ENCODE results near the gene TSPAN18.
A peak's percentile ranks its signal among the peaks of the same experiment; 100 is the strongest.

Gene TSPAN18

DNA sequence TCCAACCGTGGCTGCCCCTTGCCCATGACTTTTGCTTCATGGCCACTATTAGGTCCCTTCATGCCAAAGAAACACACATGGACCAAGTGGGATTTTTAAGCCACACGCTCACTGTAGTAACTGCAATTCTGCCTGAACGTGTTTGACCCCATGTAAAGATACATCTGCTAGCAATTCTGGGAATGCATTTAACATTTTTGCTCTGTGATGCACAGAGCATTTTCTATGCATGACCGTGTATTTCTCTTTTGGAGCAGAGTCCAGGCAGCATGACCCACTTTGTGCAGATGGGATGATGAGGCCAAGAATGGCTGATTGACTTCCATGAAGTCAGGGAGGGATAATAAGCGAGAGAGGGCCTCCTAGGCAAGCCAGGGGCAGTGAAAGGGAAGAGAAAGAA is 115.5 kb downstream of the TSPAN18 start:
- DNase-seq (ENCODE audit: low read depth in 3 of 3, low spot score in 1 of 3), result no peak

DNA sequence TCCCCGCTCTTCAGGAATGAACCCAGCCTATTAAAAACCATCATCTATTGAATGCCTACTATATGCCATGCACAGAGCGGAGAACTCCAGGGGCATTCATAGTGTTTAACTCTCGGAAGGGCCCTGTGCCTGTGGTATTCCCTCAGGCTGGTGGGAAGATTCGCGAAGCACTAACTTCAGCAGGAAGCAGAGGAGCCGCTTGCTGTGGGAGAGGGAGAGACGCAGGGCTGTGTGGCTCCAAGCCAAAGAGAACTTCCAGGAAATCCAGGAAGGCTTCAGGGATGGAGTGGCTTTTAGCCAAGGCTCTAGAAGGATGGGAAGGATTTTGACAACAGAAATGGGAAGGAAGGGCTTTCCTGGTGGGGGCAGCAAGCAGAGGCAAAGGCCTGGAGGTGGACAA is 120.1 kb downstream of the TSPAN18 start:
- no peak for DNase-seq (ENCODE audit: low read depth in 3 of 3, low spot score in 1 of 3)

DNA sequence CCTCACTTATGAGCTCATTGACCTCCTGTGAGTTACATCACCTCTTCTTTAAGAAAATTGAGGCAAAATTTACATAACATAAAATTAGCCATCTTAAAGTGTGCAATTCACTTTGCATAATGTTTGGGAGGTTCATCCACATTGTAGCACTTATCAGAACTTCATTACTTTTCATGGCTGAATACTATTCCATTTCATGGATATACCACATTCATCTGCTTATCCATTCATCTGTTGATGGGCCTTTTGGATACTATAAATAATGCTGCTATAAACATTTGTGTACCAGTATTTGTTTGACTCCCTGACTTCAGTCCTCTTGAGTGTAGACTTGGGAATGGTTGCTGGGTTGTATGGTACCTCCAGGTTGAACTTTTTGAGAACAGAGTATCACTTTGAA is 120.6 kb downstream of the TSPAN18 start:
- no peak for DNase-seq (ENCODE audit: low read depth in 3 of 3, low spot score in 1 of 3)

DNA sequence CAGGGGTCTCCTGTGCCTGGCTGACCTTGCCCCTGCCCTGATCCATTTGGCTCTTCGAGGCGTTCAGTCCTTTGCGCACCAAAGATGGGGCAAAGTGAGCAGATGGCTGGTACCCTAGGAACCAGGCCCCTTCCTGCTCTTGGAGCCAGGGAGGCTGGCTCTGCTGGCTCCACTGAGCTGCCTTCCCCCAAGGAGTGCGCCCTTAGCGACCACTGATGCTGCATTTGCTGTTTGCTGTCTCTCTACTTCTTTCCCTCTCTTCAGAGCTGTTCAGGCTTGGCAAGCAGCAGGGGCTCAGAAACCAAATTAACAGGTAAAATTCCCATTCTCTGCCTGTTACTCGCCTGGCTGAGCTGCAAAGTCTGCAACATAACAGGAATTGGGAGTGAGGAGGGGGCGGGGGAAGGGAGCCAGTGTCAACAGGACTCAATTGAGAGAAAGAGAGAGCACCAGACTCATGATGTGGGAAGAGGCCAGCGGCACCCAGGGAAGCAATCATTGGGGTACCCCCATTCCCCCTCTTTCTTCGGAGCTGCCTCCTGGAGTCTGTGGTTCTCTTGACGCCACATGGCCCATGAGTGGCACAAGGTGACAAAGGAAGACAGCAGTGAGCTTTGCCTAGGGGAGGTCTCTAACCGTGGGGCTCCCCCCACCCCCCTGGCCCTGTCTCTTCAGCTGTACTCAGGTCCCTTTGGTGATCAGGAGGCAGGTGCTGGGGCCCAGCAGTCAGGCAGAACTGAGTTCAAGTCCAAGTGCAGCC is 121.6 kb downstream of the TSPAN18 start:
- no peak for DNase-seq (ENCODE audit: low read depth in 3 of 3, low spot score in 1 of 3)

DNA sequence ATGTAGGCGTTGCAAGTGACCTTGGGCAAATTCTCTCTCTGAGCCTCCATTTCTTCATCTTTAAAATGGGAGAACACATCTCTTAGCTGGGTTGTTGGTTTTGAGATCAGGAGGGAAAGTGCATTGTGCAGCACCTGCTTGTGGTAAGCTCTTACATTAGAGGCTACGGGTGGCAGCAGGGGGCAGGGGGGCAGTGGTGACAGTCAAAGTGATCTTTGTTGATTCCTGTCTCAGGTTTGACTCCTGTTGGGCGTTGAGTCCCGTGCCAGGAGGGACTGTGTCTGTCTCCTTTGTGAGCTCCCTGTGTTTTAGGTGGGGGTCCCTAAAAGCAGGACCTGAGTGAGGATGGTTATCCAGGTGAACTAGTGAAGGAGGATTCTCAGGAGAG is 122.2 kb downstream of the TSPAN18 start:
- DNase-seq (ENCODE audit: low read depth in 3 of 3, low spot score in 1 of 3), result no peak

DNA sequence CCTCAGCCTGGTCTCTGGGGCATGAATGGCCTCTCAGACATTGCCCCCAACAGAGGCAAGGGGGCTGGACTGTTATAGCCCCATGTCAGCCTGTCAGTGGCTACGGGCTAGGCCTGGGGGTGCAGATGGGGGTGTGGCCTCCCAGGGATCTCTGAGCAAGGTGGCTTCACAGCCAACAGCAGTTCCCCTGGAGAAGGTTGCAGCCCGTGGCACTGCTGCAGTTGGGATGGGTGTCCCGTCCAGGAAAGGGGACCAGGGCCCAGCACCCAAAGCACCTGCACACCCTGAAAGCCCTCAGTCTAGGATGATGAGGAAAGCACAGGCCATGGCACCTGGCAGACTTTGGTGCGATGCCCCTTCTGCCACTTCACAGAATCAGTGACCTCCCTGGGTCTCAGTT is 122.7 kb downstream of the TSPAN18 start:
- DNase-seq (ENCODE audit: low read depth in 3 of 3, low spot score in 1 of 3), result no peak

DNA sequence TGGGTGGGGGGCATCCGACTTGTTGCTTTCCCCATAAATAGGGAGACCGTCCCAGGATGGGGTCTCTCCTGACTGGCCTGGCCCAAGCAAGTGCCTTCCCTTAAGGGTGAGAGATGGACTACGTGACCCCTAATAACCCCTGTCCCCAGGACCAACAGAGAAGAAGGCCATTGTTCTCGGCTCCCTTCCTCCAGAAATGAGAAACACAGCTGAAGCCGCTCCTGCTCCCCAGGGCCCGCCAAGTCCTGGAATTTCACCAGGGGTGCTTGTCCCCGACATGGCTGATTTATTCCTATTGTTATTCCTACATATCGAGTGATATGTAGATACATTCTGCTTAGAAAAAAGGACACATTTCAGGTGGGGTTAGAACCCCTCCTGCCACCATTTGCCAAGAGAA is 123.2 kb downstream of the TSPAN18 start:
- DNase-seq (ENCODE audit: low read depth in 3 of 3, low spot score in 1 of 3), result no peak

DNA sequence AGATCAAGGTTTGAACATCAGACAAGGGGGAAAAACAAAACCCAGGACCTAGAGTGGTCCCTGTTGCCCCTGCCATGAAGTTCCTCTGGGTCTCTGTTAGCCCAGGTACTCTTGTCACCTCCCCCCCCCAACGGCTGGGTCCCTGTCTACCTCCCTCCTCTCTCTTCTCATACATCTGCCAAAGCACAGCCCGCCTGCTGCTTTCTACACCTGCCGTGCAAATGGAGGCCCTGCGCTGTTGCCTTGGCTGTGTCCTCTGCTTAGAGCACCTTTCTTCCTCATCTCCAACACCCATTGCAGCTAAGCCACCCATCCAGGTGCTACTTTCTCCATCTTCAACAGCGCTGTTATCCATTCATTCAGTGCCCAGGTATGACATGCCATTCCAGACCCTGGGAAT is 124.7 kb downstream of the TSPAN18 start:
- DNase-seq (ENCODE audit: low read depth in 3 of 3, low spot score in 1 of 3), result no peak

DNA sequence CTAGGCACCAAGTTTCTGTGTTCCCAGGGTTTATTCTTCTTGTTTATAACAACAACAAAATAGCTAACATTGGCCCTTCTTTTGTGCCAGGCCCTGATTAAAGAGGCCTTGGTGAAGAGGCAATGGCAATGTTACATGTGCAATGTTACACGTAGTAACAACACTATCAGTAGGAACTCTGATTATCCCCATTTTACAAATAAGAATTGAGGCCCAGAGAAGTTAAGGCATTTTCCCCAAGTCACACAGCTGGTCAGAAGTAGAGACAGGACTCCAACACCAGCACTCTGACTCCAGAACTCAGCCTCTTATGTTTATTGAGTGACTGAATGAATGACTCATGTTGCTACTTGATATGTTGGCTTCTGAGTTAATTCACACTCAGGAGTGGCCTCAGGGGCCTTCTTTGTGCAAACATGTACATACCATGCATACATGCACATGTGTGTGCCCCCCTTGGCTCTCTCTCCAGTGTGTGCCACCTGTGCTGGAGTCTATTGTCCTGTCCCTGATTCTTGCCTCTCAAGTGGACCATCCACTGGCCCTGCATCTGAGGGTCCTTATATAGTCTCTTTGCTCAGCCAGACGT is 125.5 kb downstream of the TSPAN18 start:
- no peak for DNase-seq (ENCODE audit: low read depth in 3 of 3, low spot score in 1 of 3)

DNA sequence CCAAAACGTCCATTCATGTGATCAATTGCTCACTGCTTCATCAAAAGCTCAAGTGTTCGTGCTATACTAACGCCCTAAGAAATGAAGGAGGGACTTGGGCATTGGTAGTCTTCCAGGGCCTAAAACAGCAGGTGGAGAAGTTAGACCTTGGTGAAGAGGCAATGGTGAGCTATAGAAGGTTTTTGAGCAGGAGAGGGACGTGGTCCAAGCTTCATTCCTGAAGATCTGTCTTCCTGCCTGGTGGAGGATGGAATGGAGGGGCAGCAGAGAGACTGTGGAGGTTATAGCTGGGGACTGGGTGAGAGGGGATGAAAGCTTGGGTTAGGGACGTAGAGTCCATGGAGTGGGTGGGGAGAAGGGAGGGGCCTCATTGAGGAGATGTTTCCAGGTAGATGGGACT is 126.2 kb downstream of the TSPAN18 start:
- DNase-seq (ENCODE audit: low read depth in 3 of 3, low spot score in 1 of 3), result no peak

DNA sequence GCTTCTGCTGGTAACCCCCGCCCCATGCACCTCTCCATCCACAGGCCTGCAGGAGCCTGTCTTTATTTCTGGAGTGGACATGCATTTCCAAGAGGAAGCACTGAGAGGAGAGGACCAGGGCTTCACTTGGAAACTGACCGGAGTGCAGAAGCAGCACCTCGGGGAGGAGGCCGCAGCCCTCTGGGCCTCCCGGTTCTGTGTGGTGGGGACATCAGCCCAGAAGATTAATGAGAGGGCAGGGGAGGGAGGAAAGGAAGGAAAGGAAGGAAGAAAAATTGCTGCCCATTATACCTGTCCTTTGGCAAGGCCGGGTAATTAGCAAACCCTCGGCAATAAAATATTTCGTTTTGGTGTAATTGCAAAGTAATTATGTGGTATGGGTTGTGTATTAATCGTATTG is 126.9 kb downstream of the TSPAN18 start:
- no peak for DNase-seq (ENCODE audit: low read depth in 3 of 3, low spot score in 1 of 3)

DNA sequence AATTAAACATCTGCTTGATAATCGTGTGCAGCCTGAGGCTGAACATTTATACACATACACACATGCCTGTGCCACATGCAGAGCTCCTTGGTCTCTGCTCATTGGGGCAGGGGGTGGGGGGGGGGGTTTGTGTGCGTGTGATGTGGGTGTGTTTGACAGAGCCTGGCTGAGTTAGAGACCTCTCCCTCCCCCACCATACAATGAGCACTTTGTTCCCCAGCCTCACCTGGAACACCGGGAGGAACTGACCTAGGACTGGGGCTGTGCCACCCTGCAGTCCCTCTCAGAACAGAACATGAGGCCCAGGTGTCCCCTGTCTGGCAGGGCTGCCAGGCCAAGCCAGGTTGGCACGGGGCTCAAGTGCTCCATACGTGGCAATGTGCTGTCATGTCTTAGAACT is 127.3 kb downstream of the TSPAN18 start:
- DNase-seq (ENCODE audit: low read depth in 3 of 3, low spot score in 1 of 3), result no peak

DNA sequence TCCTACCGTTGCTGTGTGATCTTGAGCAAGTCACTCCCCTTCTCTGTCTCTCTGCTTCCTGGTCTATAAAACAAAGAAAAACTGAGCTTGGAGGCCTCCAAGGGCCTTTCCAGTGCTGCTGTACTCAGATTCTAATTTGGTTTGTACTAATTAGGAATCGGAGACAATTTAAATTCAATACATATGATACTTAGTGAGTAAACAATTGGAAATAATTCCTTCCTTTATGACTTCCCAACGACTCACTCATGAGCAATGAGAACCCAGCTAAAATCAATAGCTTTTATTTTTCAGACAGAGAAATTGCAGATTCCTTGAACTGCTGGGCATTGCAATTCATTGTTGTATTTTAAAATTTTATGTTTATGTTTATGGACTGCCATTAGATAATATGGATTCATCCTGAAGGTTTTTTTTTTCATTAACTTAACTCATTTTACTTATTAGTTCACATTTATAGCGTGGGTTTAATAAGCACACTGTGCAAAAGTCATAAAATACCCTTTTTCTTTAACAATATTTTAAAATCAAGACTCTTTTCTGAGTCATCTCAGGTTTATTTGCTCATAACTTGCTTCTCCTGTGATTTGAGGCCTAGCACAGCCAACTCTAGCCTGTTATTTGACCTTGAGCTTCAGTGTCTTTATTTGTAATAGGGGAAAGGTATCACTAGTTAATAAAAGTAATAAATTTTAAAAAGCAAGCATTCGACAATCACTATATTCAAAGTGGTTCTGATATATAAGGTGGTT is 128.2 kb downstream of the TSPAN18 start:
- DNase-seq (ENCODE audit: low read depth in 3 of 3, low spot score in 1 of 3), result no peak

DNA sequence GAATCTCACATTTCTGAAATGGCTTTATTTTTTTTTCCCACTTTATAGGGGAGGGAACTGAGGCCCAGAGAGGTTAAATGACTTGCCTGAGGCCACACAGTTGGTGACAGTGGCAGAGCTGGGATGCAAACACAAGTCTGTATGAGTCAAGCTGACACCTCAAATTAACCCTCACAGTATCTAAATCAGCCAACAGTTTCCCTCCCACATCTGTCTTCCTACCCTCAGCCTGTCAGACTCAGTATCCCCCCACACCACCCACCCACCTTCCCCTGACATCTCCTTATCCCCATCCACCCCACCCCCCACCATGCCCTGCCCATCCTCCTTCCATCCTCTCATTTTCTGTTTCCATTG is 128.7 kb downstream of the TSPAN18 start:
- DNase-seq (ENCODE audit: low read depth in 3 of 3, low spot score in 1 of 3), result no peak

DNA sequence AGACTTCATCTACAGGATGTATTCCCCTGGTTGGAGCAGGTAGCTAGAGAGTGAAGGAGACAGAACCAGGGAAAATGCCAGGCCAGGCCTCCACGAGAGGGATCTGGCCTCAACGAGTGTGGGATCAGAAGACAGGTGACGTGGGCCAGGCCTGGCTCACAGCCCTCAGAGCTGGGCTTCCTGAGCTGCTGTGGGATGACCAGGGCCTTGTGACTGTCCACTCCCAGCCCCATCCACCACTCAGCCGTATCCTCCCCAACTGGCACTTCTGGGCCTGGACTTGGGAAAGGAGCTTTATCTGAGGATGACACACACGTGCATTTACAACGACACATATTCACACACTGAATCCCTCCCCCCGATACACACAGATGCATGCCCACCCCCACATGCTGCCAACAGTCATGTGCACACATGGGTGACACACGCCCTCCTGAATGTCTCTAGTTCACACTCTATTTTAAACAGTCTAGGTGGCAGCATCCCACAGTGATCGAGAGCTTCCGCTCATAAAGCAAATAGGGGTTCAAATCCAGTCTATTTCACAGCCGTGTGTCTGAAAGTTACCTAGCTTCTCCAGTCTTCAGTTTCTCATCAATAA is 130.8 kb downstream of the TSPAN18 start:
- DNase-seq (ENCODE audit: low read depth in 3 of 3, low spot score in 1 of 3), result no peak

DNA sequence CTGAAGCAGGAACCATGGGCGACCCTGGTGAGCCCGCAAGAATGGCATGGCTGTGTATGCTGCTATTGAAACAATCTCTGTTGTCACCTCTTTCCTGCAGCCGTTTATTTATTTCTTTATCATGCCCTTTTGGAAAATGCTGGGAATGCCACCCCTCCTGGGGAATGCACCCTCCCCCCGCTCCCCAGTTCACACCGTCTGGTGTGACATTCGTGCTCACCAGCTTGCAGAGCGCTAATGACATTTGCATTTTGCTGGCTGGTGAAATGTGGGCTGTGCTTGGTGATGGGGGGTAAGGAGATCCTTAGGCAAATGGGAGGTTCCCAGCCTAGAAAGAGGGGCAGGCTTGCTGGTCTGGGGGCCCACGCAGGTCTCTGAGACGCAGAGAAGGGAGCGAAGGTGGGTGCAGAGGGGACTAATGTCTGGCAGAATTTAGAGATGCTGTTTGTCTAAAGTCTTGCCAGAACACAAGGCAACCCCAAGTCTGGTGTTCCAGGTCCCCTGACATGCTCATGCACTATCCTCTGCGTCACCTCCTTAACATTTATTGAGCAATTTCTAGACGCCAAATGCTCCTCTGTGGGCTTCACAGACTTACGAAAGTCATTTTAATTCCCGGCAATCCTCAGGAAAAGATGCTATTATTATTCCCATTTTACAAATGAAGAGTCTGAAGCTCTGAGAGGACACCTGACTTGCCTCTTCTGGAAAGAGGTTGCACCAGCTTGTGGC is 132.2 kb downstream of the TSPAN18 start:
- no peak for DNase-seq (ENCODE audit: low read depth in 3 of 3, low spot score in 1 of 3)

DNA sequence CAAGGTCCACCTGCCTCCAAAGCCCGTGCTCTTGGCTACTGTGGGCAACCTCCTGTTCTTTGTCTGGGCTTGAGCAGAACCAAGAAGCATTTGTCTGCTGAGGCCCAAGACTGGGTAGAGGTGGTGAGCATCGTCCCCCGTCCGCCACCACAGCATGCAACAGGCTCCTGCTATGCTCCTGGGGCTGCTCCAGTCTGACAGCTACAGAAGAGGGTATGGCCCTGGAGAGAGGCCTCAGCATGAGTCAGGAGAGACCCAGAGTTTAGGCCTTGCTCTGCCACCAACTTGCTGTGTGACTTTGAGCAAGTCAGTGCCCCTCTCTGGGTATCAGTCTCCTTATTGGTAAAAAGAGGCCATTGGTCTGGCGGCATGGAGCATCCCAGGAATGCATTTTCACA is 132.8 kb downstream of the TSPAN18 start:
- no peak for DNase-seq (ENCODE audit: low read depth in 3 of 3, low spot score in 1 of 3)

DNA sequence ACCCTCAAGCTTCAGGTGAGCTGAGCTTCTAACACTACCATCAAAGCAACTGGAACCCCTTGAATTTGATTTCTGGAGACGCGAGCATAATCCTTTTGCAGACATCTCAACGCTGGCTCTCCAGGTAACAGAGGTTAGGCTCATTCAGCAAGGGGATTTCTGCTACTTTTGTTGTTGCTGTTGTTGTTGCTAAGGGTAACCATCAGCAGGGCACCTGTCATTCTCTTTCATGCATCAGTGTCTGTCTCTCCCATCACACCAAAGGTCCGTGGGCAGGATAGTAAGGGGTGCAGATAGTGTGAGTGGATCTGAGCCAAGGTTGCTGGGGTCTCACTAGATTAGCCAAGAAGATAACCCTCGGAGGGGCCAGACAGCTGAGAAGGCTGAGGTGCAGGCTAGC is 133.6 kb downstream of the TSPAN18 start:
- no peak for DNase-seq (ENCODE audit: low read depth in 3 of 3, low spot score in 1 of 3)

DNA sequence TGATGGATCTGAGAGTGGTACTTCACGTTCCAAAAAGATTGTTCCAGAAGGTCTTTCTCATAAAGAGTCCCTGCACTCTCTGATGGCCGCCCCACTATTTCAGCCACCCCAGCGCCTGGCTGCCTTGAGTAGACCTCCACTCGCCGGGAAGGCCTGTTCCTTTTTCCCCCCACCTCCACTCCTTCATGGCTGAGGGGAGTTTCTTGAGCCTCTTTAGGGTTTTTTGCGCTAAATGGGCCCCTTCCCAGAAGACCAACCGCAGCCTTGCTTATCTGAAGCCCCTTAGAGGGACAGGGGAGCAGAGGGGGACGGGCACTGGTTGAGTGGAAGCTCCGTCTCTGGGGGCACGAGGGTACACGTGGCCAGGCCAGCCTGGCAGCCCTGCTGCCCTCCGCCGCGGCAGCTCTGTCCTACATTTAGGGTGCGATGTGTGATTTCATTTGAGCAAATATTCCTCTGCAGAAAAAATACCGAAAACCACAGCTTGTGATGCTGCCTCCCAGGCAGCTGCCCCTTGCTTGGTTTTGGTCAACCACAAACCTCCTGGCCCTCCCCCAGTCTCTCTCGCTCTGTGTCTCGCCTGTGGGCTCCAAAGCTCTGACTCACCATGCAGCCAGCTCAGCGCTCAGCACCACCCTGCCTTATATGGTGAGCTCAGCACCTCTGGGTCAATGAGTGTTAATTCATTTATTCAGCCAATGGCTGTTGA is 135.2 kb downstream of the TSPAN18 start:
- DNase-seq (ENCODE audit: low read depth in 3 of 3, low spot score in 1 of 3), result peak; percentile 35 to 64 (median 63)

DNA sequence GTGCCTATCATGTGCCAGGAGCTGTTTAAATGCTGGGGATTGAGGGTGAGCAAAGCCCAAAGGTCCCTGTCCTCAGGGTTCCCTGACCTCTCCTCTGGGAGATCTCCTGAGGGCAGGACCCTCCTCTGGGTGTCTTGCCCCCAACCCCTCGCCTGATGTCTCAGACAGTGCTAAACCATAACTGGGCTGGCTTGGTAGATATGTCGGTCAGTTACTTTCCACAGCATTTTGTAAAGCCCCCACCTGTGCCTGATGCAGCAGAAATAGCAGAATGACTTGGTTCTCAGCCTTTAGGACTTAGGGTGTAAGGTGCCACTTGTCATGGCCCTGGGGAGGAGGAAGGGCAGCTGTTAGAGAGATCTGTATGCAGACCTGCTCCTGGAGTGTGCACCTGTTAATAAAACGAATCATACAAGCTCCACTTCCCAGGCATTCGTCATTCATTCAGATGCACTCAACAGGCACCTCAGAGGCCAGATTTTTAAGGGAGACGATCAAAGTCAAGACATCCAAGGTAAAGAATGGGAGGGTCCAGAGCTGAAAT is 135.9 kb downstream of the TSPAN18 start:
- DNase-seq (ENCODE audit: low read depth in 3 of 3, low spot score in 1 of 3), result no peak

DNA sequence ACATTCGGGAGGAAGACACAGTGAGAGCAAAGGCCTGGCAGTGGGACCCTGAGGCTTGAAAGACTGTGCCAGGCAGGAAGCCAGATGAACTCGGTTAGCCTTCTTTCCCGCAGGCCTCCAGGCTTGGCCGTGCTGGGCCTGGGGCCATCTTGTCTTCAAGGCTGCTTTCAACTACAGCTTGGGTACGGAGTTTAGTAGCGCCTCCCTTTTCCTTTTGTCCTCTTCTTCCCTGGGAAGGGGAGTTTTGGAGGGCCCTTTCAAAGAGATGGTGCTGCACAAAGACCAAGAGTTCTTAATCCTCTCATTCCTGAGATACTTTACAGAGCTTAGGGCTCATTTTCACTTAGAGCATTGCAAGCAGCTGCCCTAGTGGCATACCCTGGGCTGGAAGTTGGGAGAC is 136.5 kb downstream of the TSPAN18 start:
- no peak for DNase-seq (ENCODE audit: low read depth in 3 of 3, low spot score in 1 of 3)

All from stimulated activated CD4-positive, alpha-beta T cell treated with anti-CD3 and anti-CD28 coated beads, TNF-alpha, amount 100 ng/mL, for 1 hour (primary cell).